HepG2 (cell line): ENCODE data around the gene FAM50A. TPM values are rescaled to one million over a fixed set of nuclear protein-coding genes. Genes with fewer than 3 reads are reported as not detected.

Experiments used
- ATAC-seq: fragments of 200-7000 bp; cut with Tn5 transposase; 3 replicates; pipeline ENCODE4 v1.9.1; 2020; ENCODE audit warnings: mild to moderate bottlenecking, moderate library complexity
- BruUV-seq: library from RNA; stranded (reverse); fragments of 400-500 nt; replicated peaks from 2 replicates; lab custom pipeline; 2021; lab: Mats Ljungman, UMichigan
- CTCF ChIA-PET: fragments of 300-600 bp; formaldehyde crosslinking; extraction: SDS; loops from one replicate; lab custom pipeline; 2021; ENCODE audit warnings: low total read pairs, inconsistent platforms, low intra/inter-chr PET ratio; lab: Yijun Ruan, JAX
- POLR2A ChIA-PET: fragments of 350-600 bp; sonication (Branson Sonifier 250); formaldehyde crosslinking; loops from one replicate; lab custom pipeline; 2020; ENCODE audit warnings: antibody characterized with exemption, inconsistent platforms; lab: Yijun Ruan, JAX
- DNase-seq: peaks from one replicate; pipeline ENCODE4 v3.0.0-alpha.2; 2015; ENCODE audit warnings: low spot score
- FAIRE-seq: peaks from 3 replicates; lab custom pipeline; 2011; peaks lifted over from hg19 to GRCh38; lab: Jason Lieb, UNC
- H2AFZ ChIP-seq: one replicate; pipeline ENCODE4 v1.6.1; 2011; ENCODE audit warnings: low read length, inconsistent platforms
- H3K27ac ChIP-seq: fragments of 300-600 bp; 3 replicates; pipeline ENCODE4 v1.8.0; 2011; ENCODE audit warnings: mixed run types, mild to moderate bottlenecking, mixed read lengths, low read length, inconsistent platforms; ENCODE audit not compliant: insufficient read depth; ENCODE audit errors: extremely low read length
- H3K27me3 ChIP-seq, 2 experiments: fragments of 200-600 bp in 1 of 2; 2 replicates in 1 of 2; 3 replicates in 1 of 2; pipeline versions ENCODE4 v1.6.0 to v1.8.0; 2011; ENCODE audit warnings: low read length in 2 of 2, mild to moderate bottlenecking in 2 of 2, moderate library complexity in 2 of 2, inconsistent platforms in 1 of 2; ENCODE audit not compliant: insufficient read depth in 2 of 2, control insufficient read depth in 1 of 2
- H3K36me3 ChIP-seq, 2 experiments: fragments of 200-600 bp in 1 of 2; replicated peaks in 1 of 2; 2 replicates in 1 of 2; 3 replicates in 1 of 2; pipeline versions ENCODE4 v1.5.1 to v1.8.0; 2011; ENCODE audit warnings: low read length in 2 of 2, inconsistent platforms in 1 of 2; ENCODE audit not compliant: insufficient read depth in 2 of 2, control insufficient read depth in 1 of 2
- H3K4me1 ChIP-seq: 2 replicates; pipeline ENCODE4 v1.5.1; 2012; ENCODE audit warnings: low read length, inconsistent platforms; ENCODE audit not compliant: insufficient read depth
- H3K4me2 ChIP-seq: 2 replicates; pipeline ENCODE4 v1.6.0; 2011; ENCODE audit warnings: low read depth, low read length, inconsistent platforms
- H3K4me3 ChIP-seq, 3 experiments: fragments of 200-600 bp in 1 of 3; sonication (generic), shearing (Covaris generic) in 1 of 3; replicated peaks in 1 of 3; 2 replicates each; pipeline ENCODE4 v1.5.1; 2011 to 2016; ENCODE audit warnings: low read length in 3 of 3, inconsistent platforms in 2 of 3, low read depth in 2 of 3, mild to moderate bottlenecking in 2 of 3, control low read depth in 1 of 3, mixed read lengths in 1 of 3; ENCODE audit not compliant: insufficient read depth in 1 of 3
- H3K79me2 ChIP-seq: one replicate; pipeline ENCODE4 v1.6.1; 2011; ENCODE audit warnings: low read length, inconsistent platforms; ENCODE audit not compliant: insufficient read depth
- H3K9ac ChIP-seq: 2 replicates; pipeline ENCODE4 v1.6.0; 2011; ENCODE audit warnings: mild to moderate bottlenecking, low read depth, low read length, inconsistent platforms; ENCODE audit not compliant: insufficient read depth
- H3K9me3 ChIP-seq: 2 replicates; pipeline ENCODE4 v1.5.1; 2012; ENCODE audit warnings: mild to moderate bottlenecking, low read length
- H4K20me1 ChIP-seq: 2 replicates; pipeline ENCODE4 v1.6.0; 2011; ENCODE audit warnings: inconsistent platforms, mild to moderate bottlenecking, low read length, moderate library complexity; ENCODE audit not compliant: insufficient read depth
- DNMT1 ChIP-seq: sonication (generic); formaldehyde crosslinking; IDR thresholded peaks from 2 replicates; pipeline ENCODE4 v1.5.1; 2020; ENCODE audit warnings: mild to moderate bottlenecking, missing genetic modification reagents
- GABPB1 ChIP-seq: IDR thresholded peaks from 2 replicates; pipeline ENCODE4 v1.6.1; 2016; ENCODE audit warnings: mild to moderate bottlenecking, missing genetic modification reagents, moderate library complexity, missing compliant biosample characterization
- HES4 ChIP-seq: sonication (generic); formaldehyde crosslinking; IDR thresholded peaks from 2 replicates; pipeline ENCODE4 v1.9.0; 2021; ENCODE audit warnings: mild to moderate bottlenecking, missing genetic modification reagents, borderline replicate concordance
- ZNF709 ChIP-seq: sonication (generic); formaldehyde crosslinking; IDR thresholded peaks from 2 replicates; pipeline ENCODE4 v1.5.0; 2020; ENCODE audit warnings: mild to moderate bottlenecking, missing genetic modification reagents
- WGBS: methylation state at CpG from one replicate; pipeline ENCODE4 v1.1.6; 2017; ENCODE audit warnings: low lambda C conversion rate; 5-methylcytosine and 5-hydroxymethylcytosine counted together
- in situ Hi-C: cut with HindIII; loops from 2 replicates; pipeline ENCODE4 v1.10.0; 2017; ENCODE audit warnings: low pct_unique_long_range_greater_than_20kb; ENCODE audit not compliant: extremely low pct_ligation_motif_present
- intact Hi-C: fragments of 100-400 bp; cut with micrococcal nuclease; formaldehyde crosslinking; loops from one replicate; pipeline ENCODE4 v1.10.0; 2022; ENCODE audit not compliant: unreplicated experiment
- polyA plus RNA-seq, 8 experiments: library from polyadenylated mRNA; depleted of rRNA in 3 of 8; stranded (reverse) in 7 of 8; unstranded in 1 of 8; fragments of >200 nt; fragmentation: Illumina TruSeq in 4 of 8; extraction: Trizol in 4 of 8; gene quantifications; 2 replicates each; pipeline versions ENCODE4 v1.2.1 to v1.2.3, GENCODE V29; 2011 to 2016; ENCODE audit warnings: low read depth in 4 of 8, missing spikeins in 1 of 8, mixed read lengths in 1 of 8; ENCODE audit not compliant: insufficient read depth in 1 of 8
- total RNA-seq, 5 experiments: library from RNA; depleted of rRNA; stranded (reverse); fragments of >200 nt; fragmentation: Illumina TruSeq; extraction: Trizol; gene quantifications; 2 replicates each; pipeline ENCODE4 v1.2.3, GENCODE V29; 2016; ENCODE audit warnings: low read depth in 1 of 5
- TF ChIP-seq, protein P1 (sequence below): sonication (generic); formaldehyde crosslinking; IDR thresholded peaks from 2 replicates; pipeline ENCODE4 v1.4.0; 2020; ENCODE audit warnings: mild to moderate bottlenecking, missing genetic modification reagents

The FAM50A gene
- total and polyA plus RNA-seq, 2 of the 13 experiments (the other 11 are each of a cell fraction or from before 2014, with no cell fraction given) = 30.7 to 40.7 TPM

DNA sequence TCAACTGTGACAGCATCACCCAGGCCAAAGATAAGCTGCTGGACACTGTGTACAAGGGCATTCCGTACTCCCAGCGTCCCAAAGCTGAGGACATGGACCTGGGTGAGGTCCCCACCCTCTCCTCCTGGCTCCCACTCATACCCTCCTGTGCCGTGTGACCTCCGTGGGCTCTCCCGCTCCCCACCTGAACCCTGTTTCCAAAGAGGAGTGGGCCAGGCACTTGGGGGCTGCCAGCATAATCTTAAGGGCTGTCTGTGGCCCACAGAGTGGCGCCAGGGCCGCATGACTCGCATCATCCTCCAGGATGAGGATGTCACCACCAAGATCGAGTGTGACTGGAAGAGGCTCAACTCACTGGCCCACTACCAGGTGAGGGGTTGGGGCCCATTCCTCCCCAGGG is 25.2 kb downstream of the FAM50A start:
- H3K9ac ChIP-seq = no peak overlapping the region
- no peak overlapping the region for H2AFZ ChIP-seq
- H3K27me3 ChIP-seq = no peaks in the 10 kb centered on the region
- H3K79me2 ChIP-seq = no peaks in the 10 kb centered on the region
- POLR2A ChIA-PET = interaction anchor here (1.0 kb wide), 1 partner anchor 10 kb away, joined by 4 read pairs; the partner anchor contains the start of gene LAGE3
- H3K36me3 ChIP-seq = peaks cover 5 to 6% of the 10 kb centered on the region in 2 experiments; a peak in 1 of 5 replicates
- no peaks in the 10 kb centered on the region for H3K9me3 ChIP-seq
- H3K27ac ChIP-seq = no peak overlapping the region
- H3K4me1 ChIP-seq = peaks cover 12% of the 10 kb centered on the region; the same call in 1 of the 2 replicates
- H3K4me3 ChIP-seq = no peak overlapping the region
- H4K20me1 ChIP-seq = no peaks in the 10 kb centered on the region
- CTCF ChIA-PET = no interaction called here
- ATAC-seq (no peak), FAIRE-seq (no peak), DNase-seq (no peak)
- no peak overlapping the region for H3K4me2 ChIP-seq
- 100% methylated on average over 3 of the region's 9 CpGs for WGBS
- in situ Hi-C loops (no loop called here), intact Hi-C loops (no loop called here)
- TF ChIP-seq HES4 (CRISPR knock-in tag) (no peak), GABPB1 (CRISPR knock-in tag) (no peak), DNMT1 (CRISPR knock-in tag) (no peak)
- no TSS peak for BruUV-seq

DNA sequence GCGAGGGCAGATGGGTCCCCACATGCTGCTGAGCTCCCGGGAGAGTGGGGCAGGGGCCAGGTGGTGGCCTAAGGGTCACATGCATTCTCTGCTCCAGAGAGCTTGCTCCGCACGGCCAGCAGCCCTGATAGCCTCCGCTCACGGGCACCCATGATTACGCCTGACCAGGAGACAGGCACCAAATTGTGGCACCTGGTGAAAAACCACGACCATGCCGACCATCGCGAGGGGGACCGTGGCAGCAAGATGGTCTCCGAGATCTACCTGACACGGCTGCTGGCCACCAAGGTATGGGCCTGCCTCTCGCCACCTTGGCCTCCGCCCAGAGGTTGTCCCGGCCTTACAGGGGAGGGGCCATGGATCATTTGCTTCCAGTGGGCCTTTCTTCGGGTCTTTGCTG is 25.9 kb downstream of the FAM50A start:
- ATAC-seq (no peak), FAIRE-seq (no peak), DNase-seq (no peak)
- Histone ChIP-seq H3K36me3 (peaks cover 5 to 6% of the 10 kb centered on the region in 2 experiments; a peak in 1 of 5 replicates), H3K79me2 (no peaks in the 10 kb centered on the region), H3K4me2 (no peak overlapping the region), H3K4me3 (no peak overlapping the region), H3K27ac (no peak overlapping the region), H3K9ac (no peak overlapping the region), H3K4me1 (peaks cover 12% of the 10 kb centered on the region; the same call in 1 of the 2 replicates), H4K20me1 (no peaks in the 10 kb centered on the region), H3K9me3 (no peaks in the 10 kb centered on the region), H2AFZ (no peak overlapping the region), H3K27me3 (no peaks in the 10 kb centered on the region)
- TF ChIP-seq ZNF709 (CRISPR knock-in tag) = no peak
- TF ChIP-seq, protein P1, sequence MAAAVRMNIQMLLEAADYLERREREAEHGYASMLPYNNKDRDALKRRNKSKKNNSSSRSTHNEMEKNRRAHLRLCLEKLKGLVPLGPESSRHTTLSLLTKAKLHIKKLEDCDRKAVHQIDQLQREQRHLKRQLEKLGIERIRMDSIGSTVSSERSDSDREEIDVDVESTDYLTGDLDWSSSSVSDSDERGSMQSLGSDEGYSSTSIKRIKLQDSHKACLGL = no peak
- BruUV-seq = no TSS peak
- intact Hi-C loops (no loop called here), in situ Hi-C loops (no loop called here)
- WGBS = no CpG with 5 or more reads among the region's 18 CpGs
- ChIA-PET POLR2A (interaction anchor here (1.0 kb wide), 1 partner anchor 9 kb away, joined by 4 read pairs; the partner anchor contains the start of gene LAGE3), CTCF (no interaction called here)
